Dendritic cell treated with granulocyte-macrophage colony-stimulating factor and Interleukin-4, amounts not matched to agents 40 ng/mL and 50 ng/mL, for 4 days (primary cell): ENCODE measurements around the gene MAGEB1.

ENCODE experiments used
- H3K27ac Mint-ChIP-seq: one replicate; pipeline ENCODE4 v1.8.0; 2022; ENCODE audit warnings: mild to moderate bottlenecking, mixed read lengths
- H3K27me3 Mint-ChIP-seq: one replicate; pipeline ENCODE4 v1.8.0; 2022; ENCODE audit warnings: mild to moderate bottlenecking, mixed read lengths
- H3K36me3 Mint-ChIP-seq: one replicate; pipeline ENCODE4 v1.8.0; 2022; ENCODE audit warnings: low read depth, mixed read lengths
- H3K4me1 Mint-ChIP-seq: one replicate; pipeline ENCODE4 v1.8.0; 2022; ENCODE audit warnings: low read depth, mixed read lengths
- H3K4me3 Mint-ChIP-seq: one replicate; pipeline ENCODE4 v1.8.0; 2022; ENCODE audit warnings: mild to moderate bottlenecking, moderate library complexity, mixed read lengths
- H3K9me3 Mint-ChIP-seq: one replicate; pipeline ENCODE4 v1.8.0; 2022; ENCODE audit warnings: mixed read lengths
- intact Hi-C: fragments of 100-400 bp; cut with micrococcal nuclease; formaldehyde crosslinking; loops from one replicate; pipeline ENCODE4 v1.15.0; 2022

Gene MAGEB1, protein sequence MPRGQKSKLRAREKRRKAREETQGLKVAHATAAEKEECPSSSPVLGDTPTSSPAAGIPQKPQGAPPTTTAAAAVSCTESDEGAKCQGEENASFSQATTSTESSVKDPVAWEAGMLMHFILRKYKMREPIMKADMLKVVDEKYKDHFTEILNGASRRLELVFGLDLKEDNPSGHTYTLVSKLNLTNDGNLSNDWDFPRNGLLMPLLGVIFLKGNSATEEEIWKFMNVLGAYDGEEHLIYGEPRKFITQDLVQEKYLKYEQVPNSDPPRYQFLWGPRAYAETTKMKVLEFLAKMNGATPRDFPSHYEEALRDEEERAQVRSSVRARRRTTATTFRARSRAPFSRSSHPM

DNA sequence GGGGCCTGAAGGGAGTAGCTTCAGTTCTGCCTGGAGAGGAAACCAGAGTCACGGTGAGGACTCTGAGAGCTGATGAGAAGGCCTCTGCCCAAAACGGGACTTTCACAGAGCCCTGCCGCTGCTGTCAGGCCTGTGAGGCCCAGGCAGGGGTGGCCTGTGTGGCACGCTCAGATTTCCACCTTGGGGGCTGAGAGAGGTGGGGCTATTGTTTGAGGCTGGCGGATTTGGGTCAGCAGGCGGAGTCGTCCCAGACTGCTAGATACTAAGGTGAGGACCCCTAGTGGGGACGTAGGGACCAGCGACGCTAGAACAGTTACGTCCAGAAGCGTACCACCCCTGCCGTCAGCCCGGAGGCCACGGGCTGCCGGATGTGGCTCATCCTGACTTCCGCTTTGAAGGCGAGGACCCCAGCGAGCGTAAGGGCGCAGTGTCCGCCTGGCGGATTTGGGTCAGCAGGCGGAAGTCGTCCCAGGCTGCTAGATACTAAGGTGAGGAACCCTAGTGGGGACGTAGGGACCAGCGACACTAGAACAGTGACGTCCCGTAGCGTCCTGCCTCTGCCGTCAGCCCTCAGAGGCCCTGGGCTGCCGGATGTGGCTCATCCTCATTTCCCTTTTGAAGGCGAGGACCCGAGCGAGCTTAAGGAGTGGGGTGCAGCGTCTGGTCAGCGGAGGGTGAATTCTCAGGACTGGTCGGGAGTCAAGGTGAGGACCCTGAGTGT, at the start of gene MAGEB1:
TSS of gene MAGEB1 (plus strand) at position 378 of the 721 bp plus-strand sequence. CDS start 3,348 bp downstream, outside the sequence.
- Mint-ChIP-seq H3K4me1 (no peaks in the 10 kb centered on the region), H3K27me3 (no peaks in the 10 kb centered on the region), H3K4me3 (no peak within 1 kb of the TSS), H3K27ac (no peak within 1 kb of the TSS), H3K9me3 (no peaks in the 10 kb centered on the region), H3K36me3 (no peaks in the 10 kb centered on the region)
- intact Hi-C loops = no loop called here

DNA sequence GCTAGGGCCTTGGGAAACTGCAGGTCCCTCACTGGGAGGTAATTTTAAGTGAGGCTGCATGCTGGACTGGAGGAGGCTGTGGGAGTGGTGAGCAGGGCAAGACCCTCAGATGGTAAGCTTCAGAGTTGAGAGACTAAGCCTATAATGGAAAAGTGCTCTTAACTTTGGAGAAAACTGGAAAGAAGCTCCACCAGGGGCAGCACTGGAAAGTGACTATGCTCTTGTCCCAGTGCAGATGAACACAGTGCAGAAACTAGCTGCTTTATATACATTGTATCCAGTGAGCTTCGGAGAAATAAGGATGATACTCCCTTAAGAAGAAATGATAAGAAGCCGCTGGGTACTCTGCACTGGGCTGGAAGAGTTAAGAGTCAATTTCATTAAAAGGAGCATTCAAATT, 34.8 kb upstream of the MAGEB1 start:
- Mint-ChIP-seq H3K27ac (no peak overlapping the region), H3K27me3 (no peaks in the 10 kb centered on the region), H3K4me1 (no peaks in the 10 kb centered on the region), H3K9me3 (no peaks in the 10 kb centered on the region), H3K36me3 (no peaks in the 10 kb centered on the region), H3K4me3 (no peak overlapping the region)
- intact Hi-C loops = no loop called here

DNA sequence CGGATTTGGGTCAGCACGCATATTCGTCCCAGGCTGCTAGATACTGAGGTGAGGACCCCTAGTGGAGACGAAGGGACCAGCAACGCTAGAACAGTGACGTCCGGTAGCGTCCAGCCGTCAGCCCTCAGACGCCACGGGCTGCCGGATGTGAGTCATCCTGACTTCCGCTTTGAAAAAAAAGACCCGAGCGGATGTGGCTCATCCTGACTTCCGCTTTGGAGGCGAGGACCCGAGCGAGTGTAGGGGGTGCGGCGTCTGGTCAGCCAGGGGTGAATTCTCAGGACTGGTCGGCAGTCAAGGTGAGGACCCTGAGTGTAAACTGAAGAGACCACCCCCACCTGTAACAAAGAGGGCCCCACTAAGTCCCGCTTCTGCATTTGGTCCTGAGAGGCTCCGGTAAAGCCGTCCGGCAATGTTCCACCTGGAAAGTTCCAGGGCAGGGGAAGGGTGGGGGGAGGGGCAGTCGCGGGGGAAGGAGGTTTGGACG, 31.5 kb upstream of the MAGEB1 start, which contains the start of gene MAGEB2:
TSS of gene MAGEB2 (plus strand) at position 207 of the 487 bp plus-strand sequence. CDS start 3,018 bp downstream, outside the sequence.
- no peaks in the 10 kb centered on the region for H3K36me3 Mint-ChIP-seq
- no peaks in the 10 kb centered on the region for H3K4me1 Mint-ChIP-seq
- H3K27me3 Mint-ChIP-seq = no peaks in the 10 kb centered on the region
- no peaks in the 10 kb centered on the region for H3K9me3 Mint-ChIP-seq
- H3K4me3 Mint-ChIP-seq = no peak within 1 kb of the TSS
- no peak within 1 kb of the TSS for H3K27ac Mint-ChIP-seq
- intact Hi-C loops = no loop called here

DNA sequence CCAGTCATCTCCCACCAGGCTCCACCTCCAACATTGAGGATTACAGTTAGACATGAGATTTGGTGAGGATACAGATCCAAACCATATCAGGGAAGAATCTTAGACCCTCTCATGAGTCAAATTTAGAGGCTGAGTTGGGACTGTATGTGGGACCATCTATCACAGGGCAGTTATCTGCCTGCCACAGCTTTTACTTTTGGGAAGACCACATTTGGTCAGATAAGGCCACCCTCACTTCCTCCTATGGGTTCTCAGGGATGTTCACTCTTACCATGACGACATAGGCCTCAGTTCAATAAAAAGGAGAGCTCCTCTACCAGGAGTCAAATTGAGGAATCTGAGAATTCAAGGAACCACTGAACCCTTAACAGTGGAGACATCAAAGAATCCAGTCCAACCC, 29.5 kb upstream of the MAGEB1 start:
- no peaks in the 10 kb centered on the region for H3K36me3 Mint-ChIP-seq
- no peak overlapping the region for H3K27ac Mint-ChIP-seq
- no peaks in the 10 kb centered on the region for H3K9me3 Mint-ChIP-seq
- intact Hi-C loops = no loop called here
- H3K27me3 Mint-ChIP-seq = no peaks in the 10 kb centered on the region
- H3K4me3 Mint-ChIP-seq = no peak overlapping the region
- H3K4me1 Mint-ChIP-seq = no peaks in the 10 kb centered on the region

DNA sequence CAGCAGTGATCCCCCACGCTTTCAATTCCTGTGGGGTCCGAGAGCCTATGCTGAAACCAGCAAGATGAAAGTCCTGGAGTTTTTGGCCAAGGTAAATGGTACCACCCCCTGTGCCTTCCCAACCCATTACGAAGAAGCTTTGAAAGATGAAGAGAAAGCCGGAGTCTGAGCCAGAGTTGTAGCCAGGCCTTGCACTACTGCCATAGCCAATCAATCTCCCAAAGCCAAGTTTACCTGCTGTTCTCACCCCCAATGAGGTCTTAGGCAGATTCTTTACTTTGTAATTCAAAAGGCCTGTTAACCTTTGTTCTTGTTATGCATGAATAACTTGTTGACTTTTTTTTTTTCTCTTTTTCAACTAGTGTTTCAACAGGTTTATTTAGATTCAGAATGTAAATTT, 27.6 kb upstream of the MAGEB1 start:
- no peaks in the 10 kb centered on the region for H3K4me1 Mint-ChIP-seq
- intact Hi-C loops = no loop called here
- H3K9me3 Mint-ChIP-seq = no peaks in the 10 kb centered on the region
- H3K4me3 Mint-ChIP-seq = no peak overlapping the region
- no peaks in the 10 kb centered on the region for H3K27me3 Mint-ChIP-seq
- H3K36me3 Mint-ChIP-seq = no peaks in the 10 kb centered on the region
- no peak overlapping the region for H3K27ac Mint-ChIP-seq

DNA sequence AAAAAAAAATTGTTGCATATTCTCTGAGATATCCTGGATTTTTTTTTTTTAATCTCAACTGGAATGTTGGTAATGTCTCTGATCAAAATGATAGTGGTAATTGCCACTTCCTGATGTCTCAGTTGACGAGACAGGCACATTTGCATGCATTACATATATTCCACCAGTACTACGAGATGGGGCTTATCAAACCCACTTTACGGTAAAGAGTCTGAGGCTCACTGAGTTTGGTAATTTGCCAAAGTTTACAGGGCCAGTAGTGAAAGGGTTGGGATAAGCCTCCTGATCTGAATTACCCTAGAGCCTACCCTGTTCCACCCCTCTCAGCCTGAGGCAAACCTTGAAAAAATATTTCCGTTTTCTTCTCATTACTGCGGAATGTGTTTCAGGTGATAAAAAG, 26.3 kb upstream of the MAGEB1 start:
- Mint-ChIP-seq H3K9me3 (no peaks in the 10 kb centered on the region), H3K4me1 (no peaks in the 10 kb centered on the region)
- intact Hi-C loops = no loop called here

DNA sequence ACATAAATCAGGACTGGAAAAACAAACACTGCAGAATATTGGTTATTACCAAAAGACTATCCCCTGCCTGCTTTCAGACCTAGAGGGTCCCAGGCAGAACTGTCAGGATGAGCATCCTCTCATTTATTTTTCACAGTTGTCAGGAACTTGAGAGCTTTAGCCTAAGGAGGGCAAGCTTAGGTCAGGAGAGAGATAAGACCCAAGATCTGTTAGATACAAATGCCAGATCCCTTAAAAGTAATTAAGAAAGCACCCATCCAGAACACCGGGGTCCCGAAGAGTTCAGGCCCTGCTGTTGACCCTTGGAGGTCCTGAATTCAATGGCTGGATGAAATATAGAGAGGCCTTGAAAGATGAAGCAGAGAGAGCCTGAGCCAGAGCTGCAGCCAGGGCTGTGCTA, 22.4 kb upstream of the MAGEB1 start:
- Mint-ChIP-seq H3K9me3 (no peaks in the 10 kb centered on the region), H3K4me3 (no peak overlapping the region), H3K36me3 (no peaks in the 10 kb centered on the region), H3K27ac (no peak overlapping the region), H3K27me3 (peaks cover 2% of the 10 kb centered on the region), H3K4me1 (no peaks in the 10 kb centered on the region)
- intact Hi-C loops = no loop called here

More for the DNA sequence above, 26.3 kb upstream of the MAGEB1 start:
- Mint-ChIP-seq H3K27ac (no peak overlapping the region), H3K4me3 (no peak overlapping the region), H3K27me3 (peaks cover 2% of the 10 kb centered on the region), H3K36me3 (no peaks in the 10 kb centered on the region)

DNA sequence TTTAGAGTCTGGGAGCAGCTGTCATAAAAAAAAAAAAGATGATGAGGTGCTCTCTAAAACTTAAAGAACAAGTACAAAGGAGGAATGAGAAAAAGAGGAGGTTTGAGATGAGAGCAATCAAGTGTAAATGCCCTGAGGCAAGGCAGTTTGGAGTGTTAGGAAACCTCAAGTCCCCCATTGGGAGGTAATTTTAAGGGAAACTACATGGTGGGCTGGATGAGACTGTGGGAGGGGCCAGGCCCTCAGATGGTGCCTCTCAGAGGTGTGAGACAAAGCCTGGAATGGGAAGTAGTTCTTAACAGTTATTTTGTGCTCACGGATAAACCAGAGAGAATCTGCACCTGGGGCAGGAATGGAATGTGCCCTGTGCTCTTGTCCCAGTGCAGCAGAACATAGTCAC, 18.4 kb upstream of the MAGEB1 start:
- intact Hi-C loops = no loop called here
- Mint-ChIP-seq H3K27me3 (peaks cover 2% of the 10 kb centered on the region), H3K4me1 (no peaks in the 10 kb centered on the region), H3K36me3 (no peaks in the 10 kb centered on the region), H3K4me3 (no peak overlapping the region), H3K9me3 (no peaks in the 10 kb centered on the region), H3K27ac (no peak overlapping the region)

DNA sequence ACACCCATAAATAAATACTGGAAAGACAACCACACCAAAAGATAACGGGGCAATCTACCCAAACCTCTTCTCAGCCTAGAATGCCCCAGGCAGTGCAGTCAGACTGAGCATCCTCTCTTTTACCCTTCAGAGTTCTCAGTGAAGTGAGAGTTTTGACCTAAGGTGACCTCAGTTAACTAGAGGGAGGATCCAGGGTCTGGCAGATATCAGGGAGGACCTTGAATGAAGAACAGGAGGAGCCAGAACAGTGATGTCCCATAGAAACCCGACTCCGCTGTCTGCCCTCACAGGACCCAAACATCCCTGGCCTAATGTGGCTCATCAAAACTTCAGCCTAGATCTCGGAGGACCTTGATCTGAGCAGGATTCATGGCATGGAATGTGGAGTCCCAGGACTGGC, 16.6 kb upstream of the MAGEB1 start, which contains the start of gene MAGEB3:
TSS of gene MAGEB3 (plus strand) at position 263 of the 400 bp plus-strand sequence. CDS start 5,268 bp downstream, outside the sequence.
- intact Hi-C loops = no loop called here
- H3K27me3 Mint-ChIP-seq = no peaks in the 10 kb centered on the region
- H3K4me3 Mint-ChIP-seq = no peak within 1 kb of the TSS
- H3K27ac Mint-ChIP-seq = no peak within 1 kb of the TSS
- no peaks in the 10 kb centered on the region for H3K4me1 Mint-ChIP-seq
- H3K36me3 Mint-ChIP-seq = no peaks in the 10 kb centered on the region
- no peaks in the 10 kb centered on the region for H3K9me3 Mint-ChIP-seq

DNA sequence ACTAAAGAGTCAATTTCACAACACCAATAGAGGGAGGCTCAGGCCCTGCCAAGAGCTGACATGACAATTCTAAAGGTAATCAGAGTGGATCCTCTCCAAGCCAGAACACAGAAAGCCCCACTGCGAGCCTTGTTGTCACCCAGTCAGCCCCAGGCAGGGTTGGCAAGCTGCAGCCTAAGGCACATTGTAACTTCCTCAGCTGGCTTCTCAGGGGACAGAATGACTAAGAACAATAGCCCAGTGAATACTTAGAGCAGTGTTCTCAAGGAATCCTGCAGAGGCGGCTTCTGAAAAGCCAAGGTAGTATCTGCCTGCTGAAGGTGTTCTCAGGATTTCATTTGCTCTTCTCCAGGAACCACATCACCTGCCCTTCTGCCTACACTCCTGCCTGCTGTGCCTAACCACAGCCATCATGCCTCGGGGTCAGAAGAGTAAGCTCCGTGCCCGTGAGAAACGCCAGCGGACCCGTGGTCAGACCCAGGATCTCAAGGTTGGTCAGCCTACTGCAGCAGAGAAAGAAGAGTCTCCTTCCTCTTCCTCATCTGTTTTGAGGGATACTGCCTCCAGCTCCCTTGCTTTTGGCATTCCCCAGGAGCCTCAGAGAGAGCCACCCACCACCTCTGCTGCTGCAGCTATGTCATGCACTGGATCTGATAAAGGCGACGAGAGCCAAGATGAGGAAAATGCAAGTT, 5.1 kb upstream of the MAGEB1 start, which contains the start of gene MAGEB4:
TSS of gene MAGEB4 (plus strand) at position 277 of the 692 bp plus-strand sequence. CDS start at position 413, 136 bp downstream.
- no peaks in the 10 kb centered on the region for H3K27me3 Mint-ChIP-seq
- no peaks in the 10 kb centered on the region for H3K9me3 Mint-ChIP-seq
- no peak within 1 kb of the TSS for H3K27ac Mint-ChIP-seq
- no peak within 1 kb of the TSS for H3K4me3 Mint-ChIP-seq
- H3K36me3 Mint-ChIP-seq = no peaks in the 10 kb centered on the region
- intact Hi-C loops = no loop called here
- no peaks in the 10 kb centered on the region for H3K4me1 Mint-ChIP-seq

DNA sequence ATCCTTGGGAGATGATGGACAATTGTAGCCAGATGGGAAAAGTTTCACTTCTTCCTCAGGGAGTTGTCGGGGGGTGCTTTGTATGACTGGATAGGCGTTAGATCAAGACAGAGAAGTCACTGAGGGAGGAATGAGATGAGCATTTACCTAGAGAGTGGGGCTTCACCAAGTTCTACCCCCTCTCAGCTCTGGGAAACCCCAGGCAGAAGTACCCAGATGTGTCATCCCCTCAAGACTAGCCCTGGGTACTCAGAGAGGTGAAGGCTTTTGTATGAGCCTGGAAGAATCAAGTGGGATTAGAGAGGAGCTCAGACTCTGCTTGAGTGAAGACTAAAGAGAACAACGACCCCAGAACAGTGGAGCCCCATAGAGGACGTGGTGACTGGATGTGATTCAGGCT, 1.9 kb downstream of the MAGEB1 start:
- Mint-ChIP-seq H3K27me3 (no peaks in the 10 kb centered on the region), H3K36me3 (no peaks in the 10 kb centered on the region), H3K4me1 (no peaks in the 10 kb centered on the region), H3K4me3 (no peak overlapping the region), H3K9me3 (no peaks in the 10 kb centered on the region), H3K27ac (no peak overlapping the region)
- intact Hi-C loops = no loop called here

DNA sequence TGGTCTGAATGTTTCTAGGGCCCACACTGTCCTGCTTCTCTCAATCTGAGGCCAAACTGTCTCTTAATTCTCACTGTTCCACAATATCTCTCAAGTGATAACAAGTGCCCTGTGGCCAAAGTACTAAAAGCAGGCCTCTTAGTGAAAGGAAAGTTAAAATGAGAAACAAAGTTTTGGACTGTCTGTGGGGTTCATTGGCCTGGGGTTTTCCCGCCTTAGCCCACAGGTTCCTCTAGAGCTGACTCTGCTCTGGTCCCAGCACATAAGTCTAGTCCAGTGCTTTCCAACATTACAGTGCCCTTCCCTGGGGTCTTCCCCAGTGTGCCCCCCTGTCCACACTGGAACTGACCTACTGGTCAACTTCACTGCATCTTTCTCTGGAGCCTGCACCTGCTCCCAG, 6.3 kb downstream of the MAGEB1 start:
- Mint-ChIP-seq H3K36me3 (no peaks in the 10 kb centered on the region), H3K4me3 (no peak overlapping the region), H3K27ac (no peak overlapping the region), H3K27me3 (no peaks in the 10 kb centered on the region), H3K4me1 (no peaks in the 10 kb centered on the region), H3K9me3 (no peaks in the 10 kb centered on the region)
- intact Hi-C loops = no loop called here

DNA sequence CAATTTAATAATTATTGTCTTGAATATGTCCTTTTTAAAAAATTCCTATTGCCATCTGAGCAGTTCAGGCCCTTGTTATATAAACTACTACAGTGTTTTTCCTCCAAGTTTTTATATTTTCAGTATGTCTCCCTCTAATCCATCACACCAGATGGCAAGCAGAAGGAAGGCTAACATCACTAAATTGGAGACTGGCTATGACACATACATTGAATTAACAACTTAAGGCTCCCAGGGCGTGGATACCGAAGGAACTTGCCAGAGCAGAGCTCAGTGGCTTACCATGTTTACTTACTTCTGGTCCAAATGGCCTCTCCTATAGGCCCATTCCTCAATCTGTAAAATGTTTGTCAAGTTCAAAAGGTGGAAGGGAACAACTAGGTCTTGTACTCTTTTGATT, 13.0 kb downstream of the MAGEB1 start:
- Mint-ChIP-seq H3K9me3 (no peaks in the 10 kb centered on the region), H3K36me3 (no peaks in the 10 kb centered on the region), H3K4me3 (no peak overlapping the region), H3K4me1 (no peaks in the 10 kb centered on the region), H3K27me3 (no peaks in the 10 kb centered on the region), H3K27ac (no peak overlapping the region)
- intact Hi-C loops = no loop called here

DNA sequence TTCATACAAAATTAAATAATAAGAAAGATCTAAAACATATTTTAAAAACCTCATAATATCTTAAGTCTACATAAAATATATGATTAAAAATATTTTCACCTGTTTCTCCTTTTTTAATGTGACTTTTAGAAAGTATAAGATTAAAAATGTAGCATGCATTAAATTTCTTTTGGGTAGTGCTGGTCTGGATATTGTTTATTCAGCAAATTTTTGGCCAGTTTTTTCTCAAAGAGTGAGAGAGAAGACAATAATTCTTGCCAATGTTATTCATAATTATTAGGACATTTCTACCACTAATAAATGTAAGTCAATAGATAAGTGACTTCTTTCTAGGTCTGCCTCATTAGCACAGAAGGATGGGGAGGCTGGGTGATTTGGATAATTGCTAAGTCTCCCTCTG, 14.1 kb downstream of the MAGEB1 start:
- intact Hi-C loops = no loop called here
- Mint-ChIP-seq H3K4me3 (no peak overlapping the region), H3K4me1 (no peaks in the 10 kb centered on the region), H3K9me3 (no peaks in the 10 kb centered on the region), H3K36me3 (no peaks in the 10 kb centered on the region), H3K27ac (no peak overlapping the region), H3K27me3 (no peaks in the 10 kb centered on the region)
